Neural cell (in vitro differentiated cells): ENCODE data around the gene FOXE3. TPM values are rescaled to one million over a fixed set of nuclear protein-coding genes. Genes with fewer than 3 reads are reported as not detected.

ENCODE experiments used
- H2AFZ ChIP-seq: fragments of 200-600, 300-800 bp; sonication (generic), shearing (Covaris generic); 2 replicates; pipeline ENCODE4 v1.6.0; 2014; ENCODE audit warnings: low read depth, mild to moderate bottlenecking, antibody characterized with exemption, low read length, moderate library complexity
- H3F3A ChIP-seq: fragments of 200-600 bp; shearing (Covaris generic); 2 replicates; pipeline ENCODE4 v1.6.1; 2016; ENCODE audit warnings: mild to moderate bottlenecking, moderate library complexity, mixed read lengths, antibody characterized with exemption, low read length; ENCODE audit not compliant: insufficient read depth, poor library complexity, severe bottlenecking
- H3K27ac ChIP-seq: fragments of 200-600, 300-800 bp; sonication (generic), shearing (Covaris generic); 2 replicates; pipeline ENCODE4 v1.5.1; 2014; ENCODE audit warnings: mild to moderate bottlenecking, low read length, moderate library complexity
- H3K27me3 ChIP-seq: fragments of 300-800, 200-600 bp; sonication (generic), shearing (Covaris generic); 2 replicates; pipeline ENCODE4 v1.6.0; 2014; ENCODE audit warnings: mild to moderate bottlenecking, low read depth, low read length, moderate library complexity; ENCODE audit not compliant: insufficient read depth
- H3K36me3 ChIP-seq: fragments of 300-800, 200-600 bp; sonication (generic), shearing (Covaris generic); 2 replicates; pipeline ENCODE4 v1.5.1; 2014; ENCODE audit warnings: mild to moderate bottlenecking, antibody characterized with exemption, low read length, moderate library complexity; ENCODE audit not compliant: insufficient read depth
- H3K4me2 ChIP-seq: fragments of 300-800, 200-600 bp; sonication (generic), shearing (Covaris generic); 2 replicates; pipeline ENCODE4 v1.6.0; 2014; ENCODE audit warnings: mild to moderate bottlenecking, low read length
- H3K4me3 ChIP-seq: fragments of 300-800, 200-600 bp; sonication (generic), shearing (Covaris generic); 2 replicates; pipeline ENCODE4 v1.5.1; 2014; ENCODE audit warnings: mild to moderate bottlenecking, low read length, moderate library complexity
- H3K79me2 ChIP-seq: fragments of 200-600 bp; shearing (Covaris generic); replicated peaks from 2 replicates; pipeline ENCODE4 v1.6.0; 2014; ENCODE audit warnings: mild to moderate bottlenecking, low read length, moderate library complexity; ENCODE audit not compliant: insufficient read depth
- H3K9ac ChIP-seq: fragments of 300-800, 200-600 bp; sonication (generic), shearing (Covaris generic); 2 replicates; pipeline ENCODE4 v1.6.1; 2016; ENCODE audit warnings: mild to moderate bottlenecking, low read length, mixed read lengths
- H3K9me2 ChIP-seq: fragments of 200-600 bp; shearing (Covaris generic); 2 replicates; pipeline ENCODE4 v1.6.1; 2016; ENCODE audit warnings: mild to moderate bottlenecking, low read length, mixed read lengths; ENCODE audit not compliant: insufficient read depth
- H3K9me3 ChIP-seq: fragments of 200-600, 300-800 bp; sonication (generic), shearing (Covaris generic); 2 replicates; pipeline ENCODE4 v1.6.1; 2016; ENCODE audit warnings: mild to moderate bottlenecking, mixed run types, low read length, moderate library complexity, mixed read lengths
- H4K20me1 ChIP-seq: fragments of 200-600 bp; shearing (Covaris generic); 2 replicates; pipeline ENCODE4 v1.6.1; 2016; ENCODE audit warnings: mild to moderate bottlenecking, mixed run types; ENCODE audit not compliant: insufficient read depth
- CTCF ChIP-seq: fragments of 450-650 bp; IDR thresholded peaks from 2 replicates; pipeline ENCODE4 v1.5.1; 2014; ENCODE audit warnings: antibody characterized with exemption, mild to moderate bottlenecking, moderate library complexity; ENCODE audit not compliant: poor library complexity, severe bottlenecking
- EP300 ChIP-seq: fragments of 450-650 bp; conservative IDR thresholded peaks from 2 replicates; pipeline ENCODE4 v1.6.1; 2014; ENCODE audit warnings: antibody characterized with exemption, mild to moderate bottlenecking, moderate library complexity; ENCODE audit not compliant: poor library complexity, severe bottlenecking
- EZH2 ChIP-seq: fragments of 200-600, 300-800 bp; shearing (Covaris generic), sonication (generic); IDR thresholded peaks from 2 replicates; pipeline ENCODE4 v1.6.1; 2014; ENCODE audit warnings: antibody characterized with exemption, low read length, borderline replicate concordance, mild to moderate bottlenecking; ENCODE audit not compliant: insufficient read depth, poor library complexity, severe bottlenecking
- MXI1 ChIP-seq: fragments of 450-650 bp; conservative IDR thresholded peaks from 2 replicates; pipeline ENCODE4 v1.6.1; 2014; ENCODE audit warnings: antibody characterized with exemption, mild to moderate bottlenecking; ENCODE audit not compliant: poor library complexity, severe bottlenecking
- POLR2AphosphoS5 ChIP-seq: IDR thresholded peaks from 2 replicates; pipeline ENCODE4 v1.6.1; 2012
- RAD21 ChIP-seq: fragments of 450-650 bp; conservative IDR thresholded peaks from 2 replicates; pipeline ENCODE4 v1.6.1; 2014; ENCODE audit warnings: antibody characterized with exemption, mild to moderate bottlenecking, moderate library complexity
- REST ChIP-seq: IDR thresholded peaks from 2 replicates; pipeline ENCODE4 v1.6.1; 2012; ENCODE audit warnings: borderline replicate concordance
- SMC3 ChIP-seq: fragments of 450-650 bp; conservative IDR thresholded peaks from 2 replicates; pipeline ENCODE4 v1.6.1; 2014; ENCODE audit warnings: antibody characterized with exemption, mild to moderate bottlenecking, moderate library complexity; ENCODE audit not compliant: poor library complexity
- TAF1 ChIP-seq: IDR thresholded peaks from 2 replicates; pipeline ENCODE4 v1.6.1; 2012; ENCODE audit warnings: low read depth
- polyA plus RNA-seq: library from polyadenylated mRNA; depleted of rRNA; stranded (reverse); fragments of >200 nt; gene quantifications from 2 replicates; pipeline ENCODE4 v1.2.3, GENCODE V29; 2014

The FOXE3 gene
- polyA plus RNA-seq, 1 donor from 2014 or later, result not detected

- H3K9ac ChIP-seq, result no peak overlapping the region
- H4K20me1 ChIP-seq, result no peaks in the 10 kb centered on the region
- H3K4me2 ChIP-seq, result no peak overlapping the region
- no peaks in the 10 kb centered on the region for H3K9me2 ChIP-seq
- H3K79me2 ChIP-seq, result no peaks in the 10 kb centered on the region
- peaks cover 88% of the 10 kb centered on the region for H3K27me3 ChIP-seq
- H3K27ac ChIP-seq, result no peak overlapping the region
- no peaks in the 10 kb centered on the region for H3K9me3 ChIP-seq
- no peaks in the 10 kb centered on the region for H3K36me3 ChIP-seq
- H3K4me3 ChIP-seq, result peak overlapping the region; percentile 52
- TF ChIP-seq TAF1 (no peak), SMC3 (peak; percentile 92), RAD21 (peak; percentile 92), POLR2AphosphoS5 (peak; percentile 8), REST (no peak), EZH2 (no peak), EP300 (no peak), CTCF (peak; percentile 92), MXI1 (no peak)
- H3F3A ChIP-seq, result no peaks in the 10 kb centered on the region
- no peak overlapping the region for H2AFZ ChIP-seq
Measured at GRCh38 chr1:47432071-47433036, 16.3 kb downstream of the FOXE3 start.

- H3K9ac ChIP-seq, result no peak overlapping the region
- no peaks in the 10 kb centered on the region for H3K9me3 ChIP-seq
- H3K36me3 ChIP-seq, result no peaks in the 10 kb centered on the region
- H2AFZ ChIP-seq, result no peak overlapping the region
- no peak overlapping the region for H3K4me2 ChIP-seq
- no peaks in the 10 kb centered on the region for H3K9me2 ChIP-seq
- no peak overlapping the region for H3K27ac ChIP-seq
- no peaks in the 10 kb centered on the region for H4K20me1 ChIP-seq
- no peaks in the 10 kb centered on the region for H3F3A ChIP-seq
- H3K27me3 ChIP-seq, result peaks cover 89% of the 10 kb centered on the region
- H3K79me2 ChIP-seq, result no peaks in the 10 kb centered on the region
- no peak for TF ChIP-seq TAF1
- TF ChIP-seq REST, result no peak
- no peak for TF ChIP-seq RAD21
- no peak for TF ChIP-seq SMC3
- no peak for TF ChIP-seq EP300
- no peak overlapping the region for H3K4me3 ChIP-seq
Measured at GRCh38 chr1:47433037-47433421, 16.9 kb downstream of the FOXE3 start.
